Stimulated activated CD4-positive, alpha-beta T cell treated with anti-CD3 and anti-CD28 coated beads, Interleukin-2, amount 100 ng/mL, for 24 hours (primary cell): ENCODE measurements around the gene MMEL1.
A peak's percentile ranks its signal among the peaks of the same experiment; 100 is the strongest.

Experiments
- DNase-seq, 2 donors: peaks; one replicate each; pipeline ENCODE4 v3.0.0-alpha.2; 2020

Gene MMEL1

GRCh38 chr1:2589431-2590232 lies 43.2 kb downstream of the MMEL1 start:
- no peak for DNase-seq

DNA sequence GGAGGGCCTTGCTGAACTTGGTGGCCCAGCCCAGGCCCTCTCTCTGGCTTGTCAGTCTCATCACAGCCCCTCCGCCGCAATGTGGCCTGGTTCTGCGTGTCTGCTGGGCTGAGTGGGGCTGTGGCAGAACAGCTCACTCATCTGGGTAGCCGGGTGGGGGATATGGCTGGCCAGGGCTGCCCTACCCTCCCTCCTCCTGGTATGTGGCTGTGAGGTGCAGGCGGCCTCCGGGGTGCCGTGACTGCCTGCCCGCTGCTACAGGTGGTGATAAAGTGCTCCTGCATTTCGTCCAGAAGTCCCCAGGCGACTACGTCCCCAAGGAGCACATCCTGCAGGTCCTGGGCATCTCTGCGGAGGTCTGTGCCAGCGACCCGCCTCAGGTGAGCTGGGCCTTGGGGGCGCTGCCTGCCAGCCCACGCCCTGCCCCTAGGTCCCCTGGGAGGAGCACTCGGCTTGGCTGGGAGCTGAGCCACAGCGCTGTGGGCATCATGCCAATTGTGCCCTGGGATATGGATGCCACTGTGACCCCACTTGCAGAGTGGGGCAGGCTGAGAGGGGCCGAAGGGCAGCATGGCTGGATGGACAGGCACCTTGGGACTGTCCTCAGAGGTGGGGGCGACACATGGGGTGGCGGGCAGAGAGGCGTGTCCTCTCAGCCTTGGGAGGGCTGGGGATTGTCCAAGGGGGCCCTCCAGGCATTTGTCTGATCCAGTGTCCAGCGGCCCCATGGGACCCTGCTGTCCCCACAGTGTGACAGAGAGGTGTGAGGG lies 44.0 kb downstream of the MMEL1 start:
- no peak for DNase-seq

- DNase-seq, result no peak
Measured at GRCh38 chr1:2587860-2588571, 44.8 kb downstream of the MMEL1 start.

DNA sequence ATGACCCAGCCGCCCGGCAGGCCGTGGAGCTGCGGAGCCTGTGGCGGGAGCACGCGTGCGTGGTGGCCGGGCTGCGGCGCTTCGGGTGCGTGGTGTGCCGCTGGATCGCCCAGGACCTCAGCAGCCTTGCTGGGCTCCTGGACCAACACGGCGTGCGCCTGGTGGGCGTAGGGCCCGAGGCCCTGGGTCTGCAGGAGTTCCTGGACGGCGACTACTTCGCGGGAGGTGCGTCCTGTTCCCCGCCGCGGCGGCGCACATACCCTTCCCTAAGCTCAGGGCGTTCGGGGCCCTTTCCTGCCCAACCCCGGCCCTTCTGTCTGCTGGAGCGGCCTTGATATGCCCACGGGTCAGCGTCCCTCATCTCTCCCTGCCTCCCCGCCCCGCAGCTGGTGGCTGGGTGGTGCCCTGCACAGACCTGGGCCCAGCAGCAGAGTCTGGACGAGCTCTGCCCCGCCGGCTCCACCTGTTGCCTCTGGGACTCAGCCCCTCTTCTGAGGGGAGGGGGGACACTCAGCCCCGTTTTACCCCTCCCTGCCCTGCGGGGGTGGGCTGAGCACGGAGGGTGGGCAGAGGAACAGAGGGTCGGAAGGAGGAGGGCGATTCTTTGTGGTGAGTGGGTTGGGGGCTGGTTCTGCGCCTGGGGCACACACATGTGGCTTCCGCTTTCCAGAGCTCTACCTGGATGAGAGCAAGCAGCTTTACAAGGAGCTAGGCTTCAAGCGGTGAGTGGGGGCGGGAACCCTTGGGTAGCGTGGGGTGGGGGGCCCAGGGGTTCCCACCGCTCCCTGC lies 45.6 kb downstream of the MMEL1 start:
- peak in 1 of 2 donors; percentile 43 for DNase-seq

DNA sequence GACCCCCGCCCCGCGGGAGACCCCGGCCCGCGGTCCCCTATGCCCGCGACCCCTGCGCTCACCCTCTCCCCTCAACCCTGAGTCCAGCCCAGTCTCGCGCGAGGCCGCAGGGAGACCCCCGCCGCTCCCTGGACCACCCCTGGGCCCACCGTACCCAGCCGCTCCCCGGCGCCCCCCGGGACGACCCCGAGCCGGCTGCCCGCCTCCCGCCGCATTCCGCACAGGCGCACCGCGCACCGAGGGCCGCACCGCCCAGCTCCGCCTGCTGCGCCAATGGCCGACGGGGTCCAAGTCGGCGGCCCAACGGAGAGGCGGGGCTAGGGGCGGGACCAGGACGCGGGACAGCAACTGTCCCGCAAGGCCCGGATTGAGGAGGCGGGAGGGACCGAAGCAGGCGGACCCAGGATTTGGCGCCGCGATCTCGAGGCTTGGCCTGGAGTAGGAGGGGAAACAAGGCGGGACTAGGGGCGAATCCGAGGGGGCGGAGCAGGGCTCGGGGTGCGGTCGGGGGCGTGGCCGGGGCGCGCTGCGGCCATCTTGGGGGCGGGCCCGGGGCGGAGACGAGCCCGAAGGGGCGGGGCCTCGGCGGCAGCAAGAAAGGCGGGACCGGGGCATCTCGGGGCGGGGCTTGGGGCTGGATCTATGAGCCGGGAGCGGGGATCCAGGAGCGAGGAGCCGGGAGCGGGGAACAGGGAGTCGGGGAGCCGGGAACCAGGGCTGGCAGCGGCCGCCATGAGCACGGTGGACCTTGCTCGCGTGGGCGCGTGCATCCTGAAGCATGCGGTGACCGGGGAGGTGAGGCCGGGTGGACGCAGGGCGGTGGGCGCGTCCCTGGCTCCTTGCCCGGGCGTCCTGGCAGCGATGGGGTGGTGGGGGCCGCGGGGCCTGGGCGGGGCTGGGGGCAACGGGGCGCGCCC lies 46.4 kb downstream of the MMEL1 start, which contains the start of gene PRXL2B:
TSS of gene PRXL2B (plus strand) at position 624 of the 917 bp plus-strand sequence. CDS start at position 733, 109 bp downstream.
- DNase-seq, result peak; percentile 98 to 99

GRCh38 chr1:2585318-2586092 lies 47.3 kb downstream of the MMEL1 start:
- DNase-seq, result peak; percentile 70

GRCh38 chr1:2584686-2585317 lies 48.0 kb downstream of the MMEL1 start:
- no peak for DNase-seq

DNA sequence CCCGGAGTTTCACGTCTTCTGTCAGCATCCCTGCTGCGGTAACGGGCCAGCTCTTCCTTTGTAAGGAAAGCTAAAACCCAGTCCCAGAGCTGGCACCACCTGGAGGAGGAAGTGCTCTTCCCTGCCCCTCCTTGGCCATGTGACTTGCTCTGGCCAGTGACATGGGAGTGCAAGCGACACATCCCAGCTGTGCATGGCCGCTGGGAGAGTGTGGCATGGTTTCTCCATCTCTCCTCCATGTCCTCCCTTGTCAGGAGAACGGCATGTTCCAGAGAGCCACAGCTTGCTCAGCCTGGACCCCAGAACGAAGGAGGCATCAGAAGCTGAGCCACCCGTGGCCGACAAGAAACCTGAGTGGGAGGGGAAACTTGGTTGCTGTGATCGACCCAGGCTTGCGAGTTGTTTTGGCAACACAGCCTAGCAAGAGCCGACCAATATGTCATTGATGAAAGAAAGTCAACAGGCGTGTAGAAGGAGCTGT lies 48.9 kb downstream of the MMEL1 start:
- DNase-seq, result peak in 1 of 2 donors; percentile 48

DNA sequence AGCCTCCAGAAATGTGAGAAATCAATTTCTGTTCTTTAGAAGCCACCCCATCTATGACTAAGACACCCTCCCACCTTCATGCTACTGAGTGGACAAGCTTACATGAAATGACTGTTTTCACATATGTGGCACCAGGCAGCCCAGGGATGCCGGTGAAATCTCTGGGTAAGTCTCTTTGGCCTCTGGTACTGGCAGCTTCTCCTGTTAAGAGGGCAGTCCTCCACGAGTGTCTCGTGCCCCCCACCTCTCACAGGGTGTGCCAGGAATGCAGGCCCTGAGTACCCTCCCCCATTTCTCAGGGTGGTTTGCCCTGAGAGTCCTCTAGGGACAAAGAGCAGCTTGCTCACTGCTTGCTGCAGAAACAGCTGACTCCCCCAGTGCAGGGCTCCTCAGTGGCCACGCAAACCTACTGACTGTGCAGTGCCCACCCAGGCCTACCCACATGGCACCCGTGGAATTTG lies 49.5 kb downstream of the MMEL1 start:
- DNase-seq, result peak in 1 of 2 donors; percentile 30

- DNase-seq, result no peak
Measured at GRCh38 chr1:2582391-2582790, 50.4 kb downstream of the MMEL1 start.

- no peak for DNase-seq
Measured at GRCh38 chr1:2580691-2581090, 52.1 kb downstream of the MMEL1 start.

GRCh38 chr1:2578758-2579118 lies 54.1 kb downstream of the MMEL1 start:
- DNase-seq, result no peak

GRCh38 chr1:2577565-2578075 lies 55.2 kb downstream of the MMEL1 start:
- DNase-seq, result peak; percentile 49 to 52

- no peak for DNase-seq
Measured at GRCh38 chr1:2575801-2576663, 56.8 kb downstream of the MMEL1 start.

DNA sequence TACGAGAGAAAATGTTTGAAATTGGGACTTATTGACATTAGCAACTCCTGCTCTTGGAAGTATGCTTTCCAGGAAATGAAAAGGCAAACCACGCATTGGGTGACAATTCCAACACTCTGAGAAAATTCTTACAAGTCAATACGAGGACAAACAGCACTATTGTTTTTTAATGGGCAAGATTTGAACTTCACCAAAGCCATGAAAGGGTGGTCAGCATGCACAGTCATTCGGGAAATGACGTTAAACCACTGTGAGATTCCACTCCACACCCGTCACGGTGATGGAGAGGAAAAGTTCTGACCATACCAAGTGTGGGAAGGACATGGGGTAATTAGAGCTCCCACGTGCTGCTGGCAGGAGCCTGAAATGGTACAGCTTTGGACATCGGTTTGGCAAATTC lies 58.5 kb downstream of the MMEL1 start:
- DNase-seq, result no peak

DNA sequence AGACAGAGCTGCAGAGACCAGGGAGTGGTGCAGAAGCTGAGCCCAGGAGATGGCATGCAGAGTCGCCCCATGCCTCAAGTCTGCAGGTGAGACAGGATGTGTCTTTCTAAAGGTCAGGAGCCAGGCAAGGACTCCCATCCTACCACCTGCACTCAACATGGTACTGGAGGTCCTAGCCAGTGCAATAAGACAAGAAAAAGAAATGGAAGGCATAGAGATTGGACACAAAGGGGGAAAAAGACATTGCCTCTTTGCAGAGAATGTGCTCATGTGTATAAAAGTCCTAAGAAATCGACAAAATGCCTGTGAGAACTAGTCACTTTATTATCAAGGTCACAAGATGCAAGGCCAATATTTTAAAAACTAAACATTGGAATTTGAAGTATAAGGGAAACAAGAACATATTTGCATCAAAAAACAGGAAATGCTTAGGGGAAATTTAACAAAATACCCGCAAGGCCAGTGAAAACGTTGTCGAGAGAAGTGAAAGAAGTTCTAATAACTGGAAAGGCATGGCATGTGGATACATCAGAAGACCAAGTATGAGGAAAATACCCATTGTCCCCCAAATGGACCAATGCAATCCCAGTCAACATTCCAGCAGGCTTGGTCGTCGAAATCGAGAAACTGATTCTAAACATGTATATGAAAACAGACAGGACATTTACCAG lies 59.4 kb downstream of the MMEL1 start:
- no peak for DNase-seq

DNA sequence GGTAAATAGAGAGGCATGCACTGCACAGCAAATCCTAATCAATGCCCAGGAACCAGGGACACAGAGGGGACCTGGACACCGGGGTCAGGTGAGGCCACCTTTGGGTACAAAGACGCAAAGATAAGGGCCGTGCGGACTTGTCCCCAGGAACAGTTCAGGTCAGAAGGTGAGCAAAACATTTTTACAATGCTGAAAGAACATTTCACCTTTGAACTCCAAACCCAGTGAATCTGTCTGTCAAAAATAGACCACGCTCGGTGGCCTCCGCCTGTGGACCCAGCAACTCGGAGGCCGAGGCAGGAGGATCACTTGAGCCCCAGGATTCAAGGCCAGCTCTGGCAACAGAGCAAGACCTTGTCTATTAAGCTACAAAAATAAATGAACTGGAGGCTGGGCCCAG lies 61.5 kb downstream of the MMEL1 start:
- no peak for DNase-seq

GRCh38 chr1:2570332-2570731 lies 62.5 kb downstream of the MMEL1 start:
- no peak for DNase-seq
